Neural progenitor cell (in vitro differentiated cells): ENCODE measurements around the gene SCAPER. TPM values are rescaled to one million over a fixed set of nuclear protein-coding genes. Genes with fewer than 3 reads are reported as not detected.

ENCODE experiments used
- DNase-seq: peaks from one replicate; pipeline ENCODE4 v3.0.0-alpha.2; 2016; ENCODE audit warnings: low spot score
- H2AFZ ChIP-seq: fragments of 200-600 bp; sonication (generic); replicated peaks from 2 replicates; pipeline ENCODE4 v1.6.1; 2016; ENCODE audit warnings: antibody characterized with exemption
- H3F3A ChIP-seq: fragments of 200-600 bp; sonication (generic); 2 replicates; pipeline ENCODE4 v1.6.1; 2016; ENCODE audit warnings: antibody characterized with exemption, low read depth
- H3K27ac ChIP-seq: fragments of 200-600 bp; sonication (generic); 2 replicates; pipeline ENCODE4 v1.5.1; 2016; ENCODE audit warnings: mild to moderate bottlenecking
- H3K27me3 ChIP-seq: fragments of 200-600 bp; sonication (generic); 2 replicates; pipeline ENCODE4 v1.6.1; 2016; ENCODE audit warnings: mild to moderate bottlenecking, moderate library complexity
- H3K36me3 ChIP-seq: fragments of 200-600 bp; sonication (generic); 2 replicates; pipeline ENCODE4 v1.5.1; 2016
- H3K4me1 ChIP-seq: fragments of 200-600 bp; sonication (generic); 2 replicates; pipeline ENCODE4 v1.6.1; 2016; ENCODE audit warnings: mixed run types
- H3K4me2 ChIP-seq: fragments of 200-600 bp; sonication (generic); 2 replicates; pipeline ENCODE4 v1.6.1; 2016
- H3K4me3 ChIP-seq: fragments of 200-600 bp; sonication (generic); 2 replicates; pipeline ENCODE4 v1.5.1; 2016
- H3K79me2 ChIP-seq: fragments of 200-600 bp; sonication (generic); 2 replicates; pipeline ENCODE4 v1.6.1; 2016; ENCODE audit warnings: low read depth
- H3K9ac ChIP-seq: fragments of 200-600 bp; sonication (generic); 2 replicates; pipeline ENCODE4 v1.6.1; 2016
- H3K9me3 ChIP-seq: fragments of 200-600 bp; sonication (generic); 2 replicates; pipeline ENCODE4 v1.5.1; 2016; ENCODE audit warnings: low read depth
- H4K20me1 ChIP-seq: fragments of 200-600 bp; sonication (generic); 2 replicates; pipeline ENCODE4 v1.6.1; 2016; ENCODE audit warnings: low read depth
- H3K27ac Mint-ChIP-seq: 3 replicates; pipeline ENCODE4 v1.8.0; 2021; ENCODE audit warnings: mixed read lengths
- H3K27me3 Mint-ChIP-seq: 2 replicates; pipeline ENCODE4 v1.8.0; 2022; ENCODE audit warnings: low read depth, mild to moderate bottlenecking, inconsistent platforms, moderate library complexity, mixed read lengths; ENCODE audit not compliant: insufficient read depth
- H3K36me3 Mint-ChIP-seq: 3 replicates; pipeline ENCODE4 v1.8.0; 2021; ENCODE audit warnings: mixed read lengths
- H3K4me1 Mint-ChIP-seq: 3 replicates; pipeline ENCODE4 v1.8.0; 2021; ENCODE audit warnings: mixed read lengths
- H3K4me3 Mint-ChIP-seq: 3 replicates; pipeline ENCODE4 v1.8.0; 2021; ENCODE audit warnings: mild to moderate bottlenecking, moderate library complexity, mixed read lengths
- H3K9me3 Mint-ChIP-seq: 3 replicates; pipeline ENCODE4 v1.8.0; 2020; ENCODE audit warnings: mixed read lengths
- CTCF ChIP-seq: fragments of 200-600 bp; sonication (generic); IDR thresholded peaks from 2 replicates; pipeline ENCODE4 v1.5.1; 2017; ENCODE audit warnings: antibody characterized with exemption, mild to moderate bottlenecking
- EZH2 ChIP-seq: fragments of 200-600 bp; sonication (generic); IDR thresholded peaks from 2 replicates; pipeline ENCODE4 v1.6.1; 2017; ENCODE audit warnings: antibody characterized with exemption, mild to moderate bottlenecking, moderate library complexity
- EZH2phosphoT487 ChIP-seq: fragments of 200-600 bp; sonication (generic); IDR thresholded peaks from 2 replicates; pipeline ENCODE4 v1.6.1; 2017; ENCODE audit warnings: antibody characterized with exemption
- total RNA-seq: library from RNA; depleted of rRNA; stranded (reverse); fragments of >200 nt; gene quantifications from 2 replicates; pipeline ENCODE4 v1.2.3, GENCODE V29; 2015; ENCODE audit warnings: low replicate concordance

Gene SCAPER
- total RNA-seq, 1 donor from 2014 or later, result 20.4 TPM

GRCh38 chr15:76321602-76322001 is 583.5 kb downstream of the SCAPER start:
- Histone ChIP-seq H3K4me2 (peak overlapping the region; percentile 32), H3K79me2 (no peaks in the 10 kb centered on the region), H3F3A (no peaks in the 10 kb centered on the region), H3K27me3 (peaks cover 13% of the 10 kb centered on the region), H3K9me3 (no peaks in the 10 kb centered on the region), H4K20me1 (no peaks in the 10 kb centered on the region), H3K4me3 (no peak overlapping the region), H3K36me3 (no peaks in the 10 kb centered on the region), H3K27ac (no peak overlapping the region), H3K9ac (no peak overlapping the region), H2AFZ (no peak overlapping the region), H3K4me1 (peaks cover 9% of the 10 kb centered on the region)
- H3K9me3 Mint-ChIP-seq, result no peaks in the 10 kb centered on the region
- TF ChIP-seq EZH2phosphoT487 (no peak), CTCF (no peak)
- no peaks in the 10 kb centered on the region for H3K36me3 Mint-ChIP-seq
- peaks cover 5% of the 10 kb centered on the region for H3K27me3 Mint-ChIP-seq
- no peak for DNase-seq
- H3K4me3 Mint-ChIP-seq, result no peak overlapping the region
- H3K27ac Mint-ChIP-seq, result no peak overlapping the region
- H3K4me1 Mint-ChIP-seq, result peaks cover 7% of the 10 kb centered on the region

- peaks cover 9% of the 10 kb centered on the region for H3K4me1 ChIP-seq
These were observed 584.0 kb downstream of the SCAPER start for GRCh38 chr15:76321171-76321570.

GRCh38 chr15:76320012-76320411 is 585.1 kb downstream of the SCAPER start:
- no peak overlapping the region for H3K4me3 Mint-ChIP-seq
- no peak overlapping the region for H3K4me2 ChIP-seq
- H3K4me3 ChIP-seq, result no peak overlapping the region
- no peaks in the 10 kb centered on the region for H4K20me1 ChIP-seq
- no peak overlapping the region for H3K27ac Mint-ChIP-seq
- H2AFZ ChIP-seq, result no peak overlapping the region
- H3K27me3 ChIP-seq, result peaks cover 13% of the 10 kb centered on the region
- no peak overlapping the region for H3K27ac ChIP-seq
- H3K79me2 ChIP-seq, result no peaks in the 10 kb centered on the region
- no peak for DNase-seq
- no peak overlapping the region for H3K9ac ChIP-seq
- H3K9me3 Mint-ChIP-seq, result no peaks in the 10 kb centered on the region
- H3K9me3 ChIP-seq, result no peaks in the 10 kb centered on the region
- H3K4me1 Mint-ChIP-seq, result peaks cover 7% of the 10 kb centered on the region
- H3K36me3 ChIP-seq, result no peaks in the 10 kb centered on the region
- H3K27me3 Mint-ChIP-seq, result peaks cover 7% of the 10 kb centered on the region
- no peaks in the 10 kb centered on the region for H3F3A ChIP-seq
- H3K4me1 ChIP-seq, result peaks cover 9% of the 10 kb centered on the region
- H3K36me3 Mint-ChIP-seq, result no peaks in the 10 kb centered on the region
- no peak for TF ChIP-seq EZH2phosphoT487
- TF ChIP-seq EZH2, result no peak
- no peak for TF ChIP-seq CTCF

More at GRCh38 chr15:76321171-76321570, 584.0 kb downstream of the SCAPER start:
- no peaks in the 10 kb centered on the region for H3K9me3 ChIP-seq
- no peaks in the 10 kb centered on the region for H3K9me3 Mint-ChIP-seq
- no peak for TF ChIP-seq CTCF
- TF ChIP-seq EZH2phosphoT487, result no peak
- no peak for TF ChIP-seq EZH2
- no peak overlapping the region for H3K27ac ChIP-seq
- H2AFZ ChIP-seq, result no peak overlapping the region
- H3K79me2 ChIP-seq, result no peaks in the 10 kb centered on the region
- no peak overlapping the region for H3K9ac ChIP-seq
- H3K36me3 ChIP-seq, result no peaks in the 10 kb centered on the region
- H3K27me3 Mint-ChIP-seq, result peaks cover 7% of the 10 kb centered on the region
- peak; percentile 46 for DNase-seq
- peaks cover 13% of the 10 kb centered on the region for H3K27me3 ChIP-seq
- H3K27ac Mint-ChIP-seq, result no peak overlapping the region
- H3K4me1 Mint-ChIP-seq, result peaks cover 7% of the 10 kb centered on the region
- no peaks in the 10 kb centered on the region for H3K36me3 Mint-ChIP-seq
- no peaks in the 10 kb centered on the region for H4K20me1 ChIP-seq
- peak overlapping the region; percentile 32 for H3K4me2 ChIP-seq
- H3F3A ChIP-seq, result no peaks in the 10 kb centered on the region
- H3K4me3 ChIP-seq, result no peak overlapping the region
- no peak overlapping the region for H3K4me3 Mint-ChIP-seq
